OCI-LY7 (cell line): ENCODE results near the gene INHA.

Source experiments
- EZH2phosphoT487 ChIP-seq: fragments of 200-600 bp; sonication (generic); IDR thresholded peaks from 2 replicates; pipeline ENCODE4 v1.6.1; 2018; ENCODE audit warnings: low read depth, borderline replicate concordance, mild to moderate bottlenecking, mixed run types, antibody characterized with exemption, low read length, moderate library complexity, mixed read lengths
- TF ChIP-seq, protein P1 (sequence below): fragments of 200-600 bp; sonication (generic); conservative IDR thresholded peaks from 2 replicates; pipeline ENCODE4 v1.5.1; 2014; ENCODE audit warnings: mild to moderate bottlenecking, antibody characterized with exemption, low read length, moderate library complexity, mixed read lengths

DNA sequence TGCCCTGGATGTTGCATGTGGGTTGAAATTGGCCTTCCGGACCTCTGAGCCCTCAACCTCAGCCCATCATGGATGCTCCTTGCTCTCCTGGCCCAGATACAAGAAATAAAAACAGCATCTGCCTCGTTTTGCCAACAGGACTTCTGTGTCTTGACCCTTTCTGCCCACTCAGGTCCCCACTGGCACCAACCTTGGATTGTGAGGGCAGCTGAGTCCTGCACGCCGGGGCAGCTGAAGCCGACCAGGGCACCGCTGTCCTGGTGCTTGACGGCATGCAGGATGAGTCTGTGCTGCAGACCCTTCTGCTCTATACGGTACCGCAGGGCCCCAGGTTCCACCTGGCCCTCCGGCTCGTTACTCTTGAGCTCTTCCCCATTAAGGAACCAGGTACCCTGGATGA lies 5.5 kb upstream of the INHA start:
- TF ChIP-seq, protein P1, sequence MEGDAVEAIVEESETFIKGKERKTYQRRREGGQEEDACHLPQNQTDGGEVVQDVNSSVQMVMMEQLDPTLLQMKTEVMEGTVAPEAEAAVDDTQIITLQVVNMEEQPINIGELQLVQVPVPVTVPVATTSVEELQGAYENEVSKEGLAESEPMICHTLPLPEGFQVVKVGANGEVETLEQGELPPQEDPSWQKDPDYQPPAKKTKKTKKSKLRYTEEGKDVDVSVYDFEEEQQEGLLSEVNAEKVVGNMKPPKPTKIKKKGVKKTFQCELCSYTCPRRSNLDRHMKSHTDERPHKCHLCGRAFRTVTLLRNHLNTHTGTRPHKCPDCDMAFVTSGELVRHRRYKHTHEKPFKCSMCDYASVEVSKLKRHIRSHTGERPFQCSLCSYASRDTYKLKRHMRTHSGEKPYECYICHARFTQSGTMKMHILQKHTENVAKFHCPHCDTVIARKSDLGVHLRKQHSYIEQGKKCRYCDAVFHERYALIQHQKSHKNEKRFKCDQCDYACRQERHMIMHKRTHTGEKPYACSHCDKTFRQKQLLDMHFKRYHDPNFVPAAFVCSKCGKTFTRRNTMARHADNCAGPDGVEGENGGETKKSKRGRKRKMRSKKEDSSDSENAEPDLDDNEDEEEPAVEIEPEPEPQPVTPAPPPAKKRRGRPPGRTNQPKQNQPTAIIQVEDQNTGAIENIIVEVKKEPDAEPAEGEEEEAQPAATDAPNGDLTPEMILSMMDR: no peak
- no peak for TF ChIP-seq EZH2phosphoT487
